ENCODE data around the gene CCPG1.

The CCPG1 gene

GRCh38 chr15:55398243-55398642, 9.9 kb downstream of the CCPG1 start:
- Histone ChIP-seq H3K36me3 (ENCODE audit: control insufficient read depth in 1 of 2, insufficient read depth in 2 of 2, low read length in 2 of 2) (no peaks in the 10 kb centered on the region), H3K27me3 (ENCODE audit: insufficient read depth, low read length) (no peaks in the 10 kb centered on the region), H2AK5ac (ENCODE audit: low read length) (no peak overlapping the region), H4K12ac (ENCODE audit: low read depth, low read length) (no peak overlapping the region), H3K79me1 (ENCODE audit: low read length) (no peaks in the 10 kb centered on the region), H3K27ac (ENCODE audit: low read depth, low read length) (no peak overlapping the region), H3K9me3 (ENCODE audit: insufficient read depth, low read depth, low read length) (peaks cover 2% of the 10 kb centered on the region), H3K23ac (ENCODE audit: low read length) (no peak overlapping the region), H3K18ac (ENCODE audit: low read length) (no peak overlapping the region), H3K9ac (ENCODE audit: low read length) (no peak overlapping the region), H3K4me2 (ENCODE audit: low read length) (no peak overlapping the region), H2AFZ (ENCODE audit: insufficient read depth, low read length, poor library complexity) (no peak overlapping the region), H2BK5ac (ENCODE audit: low read depth, low read length, poor library complexity) (no peak overlapping the region), H3K4ac (ENCODE audit: low read depth, low read length) (no peak overlapping the region), H4K91ac (ENCODE audit: low read depth, low read length) (no peak overlapping the region), H2BK120ac (ENCODE audit: insufficient read depth, low read length, poor library complexity) (no peak overlapping the region), H3K14ac (ENCODE audit: low read length) (no peak overlapping the region), H3K4me1 (ENCODE audit: control insufficient read depth in 1 of 2, insufficient read depth in 2 of 2, low read length in 2 of 2) (no peaks in the 10 kb centered on the region), H4K8ac (ENCODE audit: low read depth, low read length) (no peak overlapping the region), H3K79me2 (ENCODE audit: control insufficient read depth, insufficient read depth, low read length, poor library complexity) (no peaks in the 10 kb centered on the region), H2BK12ac (ENCODE audit: low read length) (no peak overlapping the region), H3K4me3 (ENCODE audit: low read depth, low read length) (no peak overlapping the region)
- no peak for DNase-seq
- WGBS (ENCODE audit: extremely low coverage, insufficient coverage, insufficient read length) = no CpG with 5 or more reads among the region's 5 CpGs

- H3K18ac ChIP-seq (ENCODE audit: low read length) = no peak overlapping the region
- no peak overlapping the region for H2BK120ac ChIP-seq (ENCODE audit: insufficient read depth, low read length, poor library complexity)
- H3K23ac ChIP-seq (ENCODE audit: low read length) = no peak overlapping the region
- H2AK5ac ChIP-seq (ENCODE audit: low read length) = no peak overlapping the region
- no peak overlapping the region for H4K12ac ChIP-seq (ENCODE audit: low read depth, low read length)
- H2BK5ac ChIP-seq (ENCODE audit: low read depth, low read length, poor library complexity) = no peak overlapping the region
- no peaks in the 10 kb centered on the region for H3K36me3 ChIP-seq (ENCODE audit: control insufficient read depth in 1 of 2, insufficient read depth in 2 of 2, low read length in 2 of 2)
- H4K91ac ChIP-seq (ENCODE audit: low read depth, low read length) = no peak overlapping the region
- no peaks in the 10 kb centered on the region for H3K79me1 ChIP-seq (ENCODE audit: low read length)
- H2BK12ac ChIP-seq (ENCODE audit: low read length) = no peak overlapping the region
- H3K9me3 ChIP-seq (ENCODE audit: insufficient read depth, low read depth, low read length) = peaks cover 2% of the 10 kb centered on the region
- no peaks in the 10 kb centered on the region for H3K27me3 ChIP-seq (ENCODE audit: insufficient read depth, low read length)
- no peak overlapping the region for H4K8ac ChIP-seq (ENCODE audit: low read depth, low read length)
- H3K79me2 ChIP-seq (ENCODE audit: control insufficient read depth, insufficient read depth, low read length, poor library complexity) = no peaks in the 10 kb centered on the region
- DNase-seq = peak in 1 of 2 donors; percentile 9
- H3K27ac ChIP-seq (ENCODE audit: low read depth, low read length) = no peak overlapping the region
- no peaks in the 10 kb centered on the region for H3K4me1 ChIP-seq (ENCODE audit: control insufficient read depth in 1 of 2, insufficient read depth in 2 of 2, low read length in 2 of 2)
- no peak overlapping the region for H3K4me3 ChIP-seq (ENCODE audit: low read depth, low read length)
- H3K4me2 ChIP-seq (ENCODE audit: low read length) = no peak overlapping the region
- no peak overlapping the region for H2AFZ ChIP-seq (ENCODE audit: insufficient read depth, low read length, poor library complexity)
- WGBS (ENCODE audit: extremely low coverage, insufficient coverage, insufficient read length) = no CpG with 5 or more reads among the region's 1 CpG
- no peak overlapping the region for H3K9ac ChIP-seq (ENCODE audit: low read length)
- no peak overlapping the region for H3K4ac ChIP-seq (ENCODE audit: low read depth, low read length)
- no peak overlapping the region for H3K14ac ChIP-seq (ENCODE audit: low read length)
Measured at GRCh38 chr15:55394694-55395093, 13.5 kb downstream of the CCPG1 start.

GRCh38 chr15:55389264-55389607, 18.9 kb downstream of the CCPG1 start:
- DNase-seq = no peak
- H3K14ac ChIP-seq (ENCODE audit: low read length) = no peak overlapping the region
- H4K8ac ChIP-seq (ENCODE audit: low read depth, low read length) = no peak overlapping the region
- H3K9ac ChIP-seq (ENCODE audit: low read length) = no peak overlapping the region
- no peak overlapping the region for H4K12ac ChIP-seq (ENCODE audit: low read depth, low read length)
- H2BK120ac ChIP-seq (ENCODE audit: insufficient read depth, low read length, poor library complexity) = no peak overlapping the region
- H2BK5ac ChIP-seq (ENCODE audit: low read depth, low read length, poor library complexity) = no peak overlapping the region
- H3K27ac ChIP-seq (ENCODE audit: low read depth, low read length) = no peak overlapping the region
- H3K23ac ChIP-seq (ENCODE audit: low read length) = no peak overlapping the region
- H3K18ac ChIP-seq (ENCODE audit: low read length) = no peak overlapping the region
- no peak overlapping the region for H3K4me3 ChIP-seq (ENCODE audit: low read depth, low read length)
- H4K91ac ChIP-seq (ENCODE audit: low read depth, low read length) = no peak overlapping the region
- H3K4ac ChIP-seq (ENCODE audit: low read depth, low read length) = no peak overlapping the region
- H2AFZ ChIP-seq (ENCODE audit: insufficient read depth, low read length, poor library complexity) = no peak overlapping the region
- no peaks in the 10 kb centered on the region for H3K4me1 ChIP-seq (ENCODE audit: control insufficient read depth in 1 of 2, insufficient read depth in 2 of 2, low read length in 2 of 2)
- no peaks in the 10 kb centered on the region for H3K79me1 ChIP-seq (ENCODE audit: low read length)
- H3K36me3 ChIP-seq (ENCODE audit: control insufficient read depth in 1 of 2, insufficient read depth in 2 of 2, low read length in 2 of 2) = peaks cover 0 to 1% of the 10 kb centered on the region in 2 experiments
- no peaks in the 10 kb centered on the region for H3K79me2 ChIP-seq (ENCODE audit: control insufficient read depth, insufficient read depth, low read length, poor library complexity)
- no peak overlapping the region for H2BK12ac ChIP-seq (ENCODE audit: low read length)
- no peak overlapping the region for H2AK5ac ChIP-seq (ENCODE audit: low read length)
- no peaks in the 10 kb centered on the region for H3K9me3 ChIP-seq (ENCODE audit: insufficient read depth, low read depth, low read length)
- no peaks in the 10 kb centered on the region for H3K27me3 ChIP-seq (ENCODE audit: insufficient read depth, low read length)
- no peak overlapping the region for H3K4me2 ChIP-seq (ENCODE audit: low read length)

GRCh38 chr15:55387027-55387426, 21.1 kb downstream of the CCPG1 start:
- Histone ChIP-seq H3K18ac (ENCODE audit: low read length) (no peak overlapping the region), H2AFZ (ENCODE audit: insufficient read depth, low read length, poor library complexity) (no peak overlapping the region), H3K36me3 (ENCODE audit: control insufficient read depth in 1 of 2, insufficient read depth in 2 of 2, low read length in 2 of 2) (peaks cover 0 to 1% of the 10 kb centered on the region in 2 experiments), H3K27ac (ENCODE audit: low read depth, low read length) (no peak overlapping the region), H4K8ac (ENCODE audit: low read depth, low read length) (no peak overlapping the region), H3K23ac (ENCODE audit: low read length) (no peak overlapping the region), H3K79me1 (ENCODE audit: low read length) (no peaks in the 10 kb centered on the region), H2BK120ac (ENCODE audit: insufficient read depth, low read length, poor library complexity) (no peak overlapping the region), H2BK5ac (ENCODE audit: low read depth, low read length, poor library complexity) (no peak overlapping the region), H3K4me2 (ENCODE audit: low read length) (no peak overlapping the region), H3K9ac (ENCODE audit: low read length) (no peak overlapping the region), H3K79me2 (ENCODE audit: control insufficient read depth, insufficient read depth, low read length, poor library complexity) (no peaks in the 10 kb centered on the region), H3K14ac (ENCODE audit: low read length) (no peak overlapping the region), H4K91ac (ENCODE audit: low read depth, low read length) (no peak overlapping the region), H4K12ac (ENCODE audit: low read depth, low read length) (no peak overlapping the region), H3K9me3 (ENCODE audit: insufficient read depth, low read depth, low read length) (no peaks in the 10 kb centered on the region), H2BK12ac (ENCODE audit: low read length) (no peak overlapping the region), H2AK5ac (ENCODE audit: low read length) (no peak overlapping the region), H3K4me1 (ENCODE audit: control insufficient read depth in 1 of 2, insufficient read depth in 2 of 2, low read length in 2 of 2) (no peaks in the 10 kb centered on the region), H3K4ac (ENCODE audit: low read depth, low read length) (no peak overlapping the region), H3K4me3 (ENCODE audit: low read depth, low read length) (no peak overlapping the region), H3K27me3 (ENCODE audit: insufficient read depth, low read length) (no peaks in the 10 kb centered on the region)
- DNase-seq = no peak

GRCh38 chr15:55383687-55384086, 24.5 kb downstream of the CCPG1 start:
- H4K91ac ChIP-seq (ENCODE audit: low read depth, low read length) = no peak overlapping the region
- H2AK5ac ChIP-seq (ENCODE audit: low read length) = no peak overlapping the region
- no peak overlapping the region for H3K23ac ChIP-seq (ENCODE audit: low read length)
- no peak overlapping the region for H4K12ac ChIP-seq (ENCODE audit: low read depth, low read length)
- H2BK5ac ChIP-seq (ENCODE audit: low read depth, low read length, poor library complexity) = no peak overlapping the region
- no peak overlapping the region for H2AFZ ChIP-seq (ENCODE audit: insufficient read depth, low read length, poor library complexity)
- no peak overlapping the region for H3K4ac ChIP-seq (ENCODE audit: low read depth, low read length)
- no peak overlapping the region for H4K8ac ChIP-seq (ENCODE audit: low read depth, low read length)
- H3K14ac ChIP-seq (ENCODE audit: low read length) = no peak overlapping the region
- DNase-seq = no peak
- peaks cover 0 to 1% of the 10 kb centered on the region in 2 experiments for H3K36me3 ChIP-seq (ENCODE audit: control insufficient read depth in 1 of 2, insufficient read depth in 2 of 2, low read length in 2 of 2)
- no peaks in the 10 kb centered on the region for H3K27me3 ChIP-seq (ENCODE audit: insufficient read depth, low read length)
- H3K27ac ChIP-seq (ENCODE audit: low read depth, low read length) = no peak overlapping the region
- no peaks in the 10 kb centered on the region for H3K79me2 ChIP-seq (ENCODE audit: control insufficient read depth, insufficient read depth, low read length, poor library complexity)
- no peak overlapping the region for H3K18ac ChIP-seq (ENCODE audit: low read length)
- H3K9ac ChIP-seq (ENCODE audit: low read length) = no peak overlapping the region
- no peaks in the 10 kb centered on the region for H3K4me1 ChIP-seq (ENCODE audit: control insufficient read depth in 1 of 2, insufficient read depth in 2 of 2, low read length in 2 of 2)
- no peaks in the 10 kb centered on the region for H3K9me3 ChIP-seq (ENCODE audit: insufficient read depth, low read depth, low read length)
- no peak overlapping the region for H2BK12ac ChIP-seq (ENCODE audit: low read length)
- H2BK120ac ChIP-seq (ENCODE audit: insufficient read depth, low read length, poor library complexity) = no peak overlapping the region
- no peaks in the 10 kb centered on the region for H3K79me1 ChIP-seq (ENCODE audit: low read length)
- H3K4me3 ChIP-seq (ENCODE audit: low read depth, low read length) = no peak overlapping the region
- WGBS (ENCODE audit: extremely low coverage, insufficient coverage, insufficient read length) = no CpG with 5 or more reads among the region's 2 CpGs
- H3K4me2 ChIP-seq (ENCODE audit: low read length) = no peak overlapping the region
